ENCODE results near the gene KIAA0753. TPM values are rescaled to one million over a fixed set of nuclear protein-coding genes. Genes with fewer than 3 reads are reported as not detected.

Gene KIAA0753
- total RNA-seq, 1 donor from 2014 or later, result 24.0 TPM

DNA sequence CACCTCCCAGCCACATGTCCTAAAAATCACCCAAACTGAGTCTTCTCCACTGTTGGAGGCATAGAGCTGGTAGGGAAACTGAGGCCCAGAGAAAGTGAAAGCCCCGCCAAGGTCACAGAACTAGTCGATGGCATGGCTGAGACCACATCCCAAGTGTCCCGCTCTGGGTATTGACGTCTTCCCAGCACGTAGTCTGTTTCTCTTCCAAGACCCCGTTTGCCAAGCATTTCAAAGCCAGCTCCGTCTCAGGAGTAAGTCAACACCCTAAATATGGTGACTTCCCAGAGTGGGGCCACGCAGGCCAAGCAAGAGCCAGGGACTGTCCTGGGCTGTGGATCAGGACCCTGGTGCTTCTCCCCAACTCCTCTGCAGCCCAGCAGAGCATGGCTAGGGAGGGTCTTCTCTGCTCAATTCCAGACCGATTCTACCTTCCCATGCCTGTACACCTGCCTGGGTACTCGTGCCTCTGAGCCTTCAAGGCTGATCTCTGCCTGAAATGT, 103.9 kb downstream of the KIAA0753 start:
- Mint-ChIP-seq H3K4me1 (ENCODE audit: unreplicated experiment) (no peaks in the 10 kb centered on the region), H3K9me3 (ENCODE audit: unreplicated experiment) (peaks cover 3% of the 10 kb centered on the region), H3K27ac (ENCODE audit: unreplicated experiment) (no peak overlapping the region), H3K4me3 (ENCODE audit: unreplicated experiment) (no peak overlapping the region), H3K27me3 (ENCODE audit: unreplicated experiment) (peaks cover 9% of the 10 kb centered on the region), H3K36me3 (ENCODE audit: unreplicated experiment) (peaks cover 2% of the 10 kb centered on the region)
- no peak for DNase-seq (ENCODE audit: extremely low spot score, unreplicated experiment)
- TF ChIP-seq, protein P1, sequence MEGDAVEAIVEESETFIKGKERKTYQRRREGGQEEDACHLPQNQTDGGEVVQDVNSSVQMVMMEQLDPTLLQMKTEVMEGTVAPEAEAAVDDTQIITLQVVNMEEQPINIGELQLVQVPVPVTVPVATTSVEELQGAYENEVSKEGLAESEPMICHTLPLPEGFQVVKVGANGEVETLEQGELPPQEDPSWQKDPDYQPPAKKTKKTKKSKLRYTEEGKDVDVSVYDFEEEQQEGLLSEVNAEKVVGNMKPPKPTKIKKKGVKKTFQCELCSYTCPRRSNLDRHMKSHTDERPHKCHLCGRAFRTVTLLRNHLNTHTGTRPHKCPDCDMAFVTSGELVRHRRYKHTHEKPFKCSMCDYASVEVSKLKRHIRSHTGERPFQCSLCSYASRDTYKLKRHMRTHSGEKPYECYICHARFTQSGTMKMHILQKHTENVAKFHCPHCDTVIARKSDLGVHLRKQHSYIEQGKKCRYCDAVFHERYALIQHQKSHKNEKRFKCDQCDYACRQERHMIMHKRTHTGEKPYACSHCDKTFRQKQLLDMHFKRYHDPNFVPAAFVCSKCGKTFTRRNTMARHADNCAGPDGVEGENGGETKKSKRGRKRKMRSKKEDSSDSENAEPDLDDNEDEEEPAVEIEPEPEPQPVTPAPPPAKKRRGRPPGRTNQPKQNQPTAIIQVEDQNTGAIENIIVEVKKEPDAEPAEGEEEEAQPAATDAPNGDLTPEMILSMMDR (IDR thresholded peaks at IDR 0.05), result no peak

DNA sequence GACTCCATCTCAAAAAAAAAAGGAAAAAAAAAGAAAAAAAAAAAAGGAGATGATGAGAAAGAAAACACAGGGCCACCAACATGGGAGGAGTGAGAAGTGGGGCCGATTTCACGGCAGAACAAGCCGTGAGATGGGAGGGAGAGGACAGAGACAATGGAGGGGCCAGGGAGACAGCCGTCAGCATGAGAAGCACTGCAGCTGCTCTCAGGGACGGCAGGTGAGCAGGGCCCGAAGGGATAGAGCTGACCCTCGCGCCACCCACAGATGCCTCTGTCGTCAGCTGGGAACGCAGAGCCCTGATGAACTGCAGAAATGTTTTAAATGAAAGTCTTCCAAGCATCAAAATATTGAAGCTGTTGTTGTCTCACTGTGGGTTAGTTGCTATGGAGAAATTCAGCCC, 104.5 kb downstream of the KIAA0753 start:
- Mint-ChIP-seq H3K4me3 (ENCODE audit: unreplicated experiment) (no peak overlapping the region), H3K27ac (ENCODE audit: unreplicated experiment) (no peak overlapping the region), H3K9me3 (ENCODE audit: unreplicated experiment) (peaks cover 3% of the 10 kb centered on the region), H3K4me1 (ENCODE audit: unreplicated experiment) (no peaks in the 10 kb centered on the region), H3K27me3 (ENCODE audit: unreplicated experiment) (peaks cover 9% of the 10 kb centered on the region), H3K36me3 (ENCODE audit: unreplicated experiment) (peaks cover 2% of the 10 kb centered on the region)
- no peak for DNase-seq (ENCODE audit: extremely low spot score, unreplicated experiment)
- TF ChIP-seq, protein P1 (IDR thresholded peaks at IDR 0.05), result no peak

DNA sequence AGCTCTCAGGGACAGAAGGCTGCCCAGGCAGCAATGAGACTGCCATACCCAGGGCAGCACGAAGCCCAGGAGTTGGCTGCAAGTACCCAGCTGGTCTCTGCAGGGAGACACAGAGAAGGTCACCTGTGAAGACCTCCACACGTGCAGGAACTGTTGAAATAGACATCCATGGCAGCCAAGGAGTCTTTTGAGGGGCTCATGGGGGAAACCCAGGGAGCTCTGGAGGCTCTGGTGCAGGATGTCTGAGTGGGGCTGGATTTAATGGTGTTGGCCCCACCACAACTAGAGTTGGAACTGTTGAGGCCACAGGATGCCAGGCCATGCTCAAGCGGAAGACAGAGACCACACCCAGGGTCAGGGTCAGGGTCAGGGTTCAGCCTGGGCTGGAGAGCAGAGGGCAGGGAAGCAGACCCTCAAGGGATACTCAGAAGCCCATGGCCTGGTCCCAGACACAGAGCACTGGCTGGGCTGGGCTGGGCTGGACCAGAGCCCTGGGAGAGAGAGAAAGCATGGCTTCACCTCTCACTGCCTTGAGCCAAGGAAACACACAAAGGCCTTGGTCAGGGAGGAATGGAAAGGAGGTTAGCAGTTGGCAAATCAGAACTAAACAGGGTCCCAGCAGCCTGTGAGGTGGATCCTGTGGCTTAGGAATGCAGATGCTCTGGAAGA, 105.5 kb downstream of the KIAA0753 start:
- DNase-seq (ENCODE audit: extremely low spot score, unreplicated experiment), result no peak
- Mint-ChIP-seq H3K9me3 (ENCODE audit: unreplicated experiment) (peaks cover 3% of the 10 kb centered on the region), H3K4me3 (ENCODE audit: unreplicated experiment) (no peak overlapping the region), H3K27ac (ENCODE audit: unreplicated experiment) (no peak overlapping the region), H3K27me3 (ENCODE audit: unreplicated experiment) (peaks cover 8% of the 10 kb centered on the region), H3K36me3 (ENCODE audit: unreplicated experiment) (peaks cover 2% of the 10 kb centered on the region), H3K4me1 (ENCODE audit: unreplicated experiment) (no peaks in the 10 kb centered on the region)
- TF ChIP-seq, protein P1 (IDR thresholded peaks at IDR 0.05), result no peak

DNA sequence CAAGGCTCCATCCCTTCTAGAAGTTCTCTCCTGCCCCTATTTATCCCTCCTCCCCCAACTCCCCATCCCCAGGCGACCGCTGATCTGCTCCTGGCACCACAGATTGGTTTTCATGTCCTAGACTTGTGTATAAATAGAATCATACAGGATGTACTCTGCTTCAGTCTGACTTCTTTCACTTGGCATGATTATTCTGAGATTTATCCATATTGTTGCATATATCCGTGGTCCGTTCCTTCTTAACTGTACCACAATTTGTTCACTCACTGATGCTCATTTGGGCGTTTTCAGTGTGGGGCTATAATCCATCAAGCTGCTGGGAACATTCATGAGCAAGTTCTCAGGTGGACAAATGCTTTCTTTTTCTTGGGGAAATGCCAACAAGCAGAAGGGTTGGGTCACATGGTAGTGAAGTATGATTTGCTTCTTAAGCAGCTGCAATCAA, 108.0 kb downstream of the KIAA0753 start:
- H3K9me3 Mint-ChIP-seq (ENCODE audit: unreplicated experiment), result no peaks in the 10 kb centered on the region
- H3K4me3 Mint-ChIP-seq (ENCODE audit: unreplicated experiment), result no peak overlapping the region
- H3K36me3 Mint-ChIP-seq (ENCODE audit: unreplicated experiment), result no peaks in the 10 kb centered on the region
- H3K27me3 Mint-ChIP-seq (ENCODE audit: unreplicated experiment), result peaks cover 4% of the 10 kb centered on the region
- TF ChIP-seq, protein P1 (IDR thresholded peaks at IDR 0.05), result no peak
- no peaks in the 10 kb centered on the region for H3K4me1 Mint-ChIP-seq (ENCODE audit: unreplicated experiment)
- no peak overlapping the region for H3K27ac Mint-ChIP-seq (ENCODE audit: unreplicated experiment)
- DNase-seq (ENCODE audit: extremely low spot score, unreplicated experiment), result no peak

DNA sequence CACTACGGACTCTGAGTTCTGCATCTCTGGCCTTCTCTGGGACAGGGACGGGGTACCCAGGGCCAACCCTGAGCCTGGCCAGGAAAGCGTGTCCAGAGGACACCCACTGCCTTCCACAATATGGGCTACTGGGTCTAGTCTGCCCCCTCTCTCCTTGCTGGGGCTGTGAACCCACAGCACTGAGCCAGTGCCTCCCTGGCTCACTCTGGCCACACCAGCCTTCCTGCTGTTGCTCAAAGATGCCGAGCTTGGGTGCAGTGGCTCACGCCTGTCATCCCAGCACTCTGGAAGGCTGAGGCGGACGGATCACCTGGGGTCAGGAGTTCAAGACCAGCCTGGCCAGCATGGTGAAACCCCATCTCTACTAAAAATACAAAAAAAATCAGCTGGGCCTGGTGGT, 108.9 kb downstream of the KIAA0753 start:
- TF ChIP-seq, protein P1 (IDR thresholded peaks at IDR 0.05), result no peak
- Mint-ChIP-seq H3K4me1 (ENCODE audit: unreplicated experiment) (no peaks in the 10 kb centered on the region), H3K9me3 (ENCODE audit: unreplicated experiment) (no peaks in the 10 kb centered on the region), H3K27ac (ENCODE audit: unreplicated experiment) (no peak overlapping the region), H3K27me3 (ENCODE audit: unreplicated experiment) (peaks cover 4% of the 10 kb centered on the region), H3K36me3 (ENCODE audit: unreplicated experiment) (no peaks in the 10 kb centered on the region), H3K4me3 (ENCODE audit: unreplicated experiment) (no peak overlapping the region)
- DNase-seq (ENCODE audit: extremely low spot score, unreplicated experiment), result no peak
